ENCODE measurements around the gene ZNF784. TPM values are rescaled to one million over a fixed set of nuclear protein-coding genes. Genes with fewer than 3 reads are reported as not detected.

The ZNF784 gene
- total and polyA plus RNA-seq, 2 of the 13 experiments (the other 11 are each of a cell fraction or from before 2014, with no cell fraction given), result 4.1 to 4.2 TPM

DNA sequence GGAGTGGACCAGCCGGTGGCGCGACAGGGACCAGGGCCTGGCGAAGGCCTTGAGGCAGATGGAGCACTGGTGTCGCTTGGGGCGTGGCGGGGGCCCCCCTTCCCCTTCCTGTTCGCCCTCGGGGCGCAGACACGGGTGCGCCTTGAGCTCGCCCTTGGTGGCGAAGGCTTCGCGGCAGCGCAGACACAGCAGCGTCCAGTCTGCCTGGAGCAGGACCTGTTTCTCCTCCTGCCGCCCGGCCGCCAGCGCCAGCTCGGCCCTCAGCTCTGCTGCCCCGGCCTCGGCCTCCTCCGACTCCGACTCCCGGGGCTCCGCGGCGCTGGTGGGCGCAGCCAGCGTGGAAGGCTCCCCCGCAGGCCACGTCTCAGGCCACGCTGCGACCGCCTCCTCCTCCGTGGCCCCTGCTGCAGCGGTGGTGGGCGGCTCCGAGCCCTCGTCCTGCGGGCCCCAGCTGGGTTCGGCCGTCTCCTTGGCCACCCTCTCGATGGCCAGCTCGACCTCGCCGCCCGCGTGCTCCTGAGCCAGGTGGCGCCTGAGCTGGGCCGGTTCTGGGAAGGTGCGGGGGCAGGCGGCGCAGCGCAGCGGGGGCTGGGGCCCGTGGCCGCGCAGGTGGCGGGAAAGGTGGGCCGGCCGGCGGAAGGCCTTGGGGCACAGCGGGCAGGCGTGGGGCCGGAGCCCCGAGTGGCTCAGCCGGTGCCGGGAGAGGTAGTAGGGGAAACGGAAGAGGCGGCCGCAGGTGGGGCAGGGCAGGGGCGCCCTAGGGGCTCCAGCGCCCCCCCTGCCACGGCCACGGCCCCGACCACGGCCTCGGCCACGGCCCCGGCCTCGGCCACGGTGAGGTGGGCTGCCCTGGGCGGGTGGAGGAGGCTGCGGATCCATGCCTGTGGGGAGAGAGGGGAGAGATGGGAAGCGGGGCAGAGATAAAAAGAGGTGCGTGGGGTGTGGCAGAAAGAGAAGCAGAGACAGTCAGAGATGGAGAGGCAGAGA lies 45.3 kb downstream of the ZNF784 start:
- Histone ChIP-seq H3K79me2 (ENCODE audit: insufficient read depth, low read length) (peaks cover 9% of the 10 kb centered on the region), H3K9ac (ENCODE audit: insufficient read depth, low read depth, low read length) (peak overlapping the region; percentile 85; the same call in 1 of the 2 replicates), H3K27me3 (ENCODE audit: control insufficient read depth in 1 of 2, insufficient read depth in 2 of 2, low read length in 2 of 2) (no peaks in the 10 kb centered on the region), H3K36me3 (replicated peaks in 1 of 2; ENCODE audit: control insufficient read depth in 1 of 2, insufficient read depth in 2 of 2, low read length in 2 of 2) (0 out of 5 replicates have a peak, but pooled peaks cover 0 to 8% of the 10 kb centered on the region in 2 experiments), H3K4me3 (replicated peaks in 1 of 3; ENCODE audit: insufficient read depth in 1 of 3, low read depth in 2 of 3, low read length in 3 of 3) (peak overlapping the region; percentile 88 to 97 (median 95)), H3K4me1 (ENCODE audit: insufficient read depth, low read length) (peaks cover 28% of the 10 kb centered on the region), H3K27ac (ENCODE audit: extremely low read length, insufficient read depth, low read length) (peak overlapping the region; percentile 79), H3K4me2 (ENCODE audit: low read depth, low read length) (peak overlapping the region; percentile 93), H3K9me3 (ENCODE audit: low read length) (no peaks in the 10 kb centered on the region), H4K20me1 (ENCODE audit: insufficient read depth, low read length) (no peaks in the 10 kb centered on the region), H2AFZ (ENCODE audit: low read length) (no peak overlapping the region)
- FAIRE-seq, result no peak
- ChIA-PET POLR2A (no interaction called here), CTCF (ENCODE audit: low intra/inter-chr PET ratio, low total read pairs) (no interaction called here)
- in situ Hi-C loops (cut with HindIII; ENCODE audit: extremely low pct_ligation_motif_present, low pct_unique_long_range_greater_than_20kb), result no loop called here
- TSS peak; percentile 43 for BruUV-seq (replicated peaks)
- no peak for TF ChIP-seq DNMT1 (CRISPR knock-in tag; IDR thresholded peaks at IDR 0.05)
- no peak for TF ChIP-seq HNRNPUL1 (IDR thresholded peaks at IDR 0.05; ENCODE audit: low read depth, low read length)
- TF ChIP-seq MXI1 (IDR thresholded peaks at IDR 0.05; ENCODE audit: borderline replicate concordance, low read depth, low read length), result no peak
- peak; percentile 57 for TF ChIP-seq RBFOX2 (IDR thresholded peaks at IDR 0.05; ENCODE audit: low read depth, low read length)
- TF ChIP-seq ZNF205 (CRISPR knock-in tag; IDR thresholded peaks at IDR 0.05), result no peak
- TF ChIP-seq JARID2 (CRISPR knock-in tag; IDR thresholded peaks at IDR 0.05; ENCODE audit: insufficient replicate concordance), result no peak
- TF ChIP-seq ESRRA (CRISPR knock-in tag; IDR thresholded peaks at IDR 0.05; ENCODE audit: low read depth), result no peak
- TF ChIP-seq AKAP8 (CRISPR knock-in tag; IDR thresholded peaks at IDR 0.05), result no peak
- no peak for TF ChIP-seq ZSCAN9 (CRISPR knock-in tag; IDR thresholded peaks at IDR 0.05; ENCODE audit: borderline replicate concordance)
- WGBS (ENCODE audit: low lambda C conversion rate), result 96% methylated on average over 80 of the region's 90 CpGs
- no peak for DNase-seq (ENCODE audit: low spot score)
- intact Hi-C loops (cut with micrococcal nuclease; ENCODE audit: unreplicated experiment), result no loop called here
- no peak for ATAC-seq

All from HepG2 (cell line).